ENCODE results near the gene FAM83G.

FAM83G gene

GRCh38 chr17:19000531-19001325 lies 3.8 kb downstream of the FAM83G start:
- DNase-seq (ENCODE audit: low read depth): no peak
- TF ChIP-seq, protein P1, sequence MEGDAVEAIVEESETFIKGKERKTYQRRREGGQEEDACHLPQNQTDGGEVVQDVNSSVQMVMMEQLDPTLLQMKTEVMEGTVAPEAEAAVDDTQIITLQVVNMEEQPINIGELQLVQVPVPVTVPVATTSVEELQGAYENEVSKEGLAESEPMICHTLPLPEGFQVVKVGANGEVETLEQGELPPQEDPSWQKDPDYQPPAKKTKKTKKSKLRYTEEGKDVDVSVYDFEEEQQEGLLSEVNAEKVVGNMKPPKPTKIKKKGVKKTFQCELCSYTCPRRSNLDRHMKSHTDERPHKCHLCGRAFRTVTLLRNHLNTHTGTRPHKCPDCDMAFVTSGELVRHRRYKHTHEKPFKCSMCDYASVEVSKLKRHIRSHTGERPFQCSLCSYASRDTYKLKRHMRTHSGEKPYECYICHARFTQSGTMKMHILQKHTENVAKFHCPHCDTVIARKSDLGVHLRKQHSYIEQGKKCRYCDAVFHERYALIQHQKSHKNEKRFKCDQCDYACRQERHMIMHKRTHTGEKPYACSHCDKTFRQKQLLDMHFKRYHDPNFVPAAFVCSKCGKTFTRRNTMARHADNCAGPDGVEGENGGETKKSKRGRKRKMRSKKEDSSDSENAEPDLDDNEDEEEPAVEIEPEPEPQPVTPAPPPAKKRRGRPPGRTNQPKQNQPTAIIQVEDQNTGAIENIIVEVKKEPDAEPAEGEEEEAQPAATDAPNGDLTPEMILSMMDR (IDR thresholded peaks at IDR 0.05; ENCODE audit: control insufficient read depth, extremely low read depth, insufficient read depth): no peak
- H3K4me3 ChIP-seq (ENCODE audit: low read depth, low read length): no peak overlapping the region

GRCh38 chr17:18999911-19000310 lies 4.7 kb downstream of the FAM83G start:
- no peak for DNase-seq (ENCODE audit: low read depth)
- TF ChIP-seq, protein P1 (IDR thresholded peaks at IDR 0.05; ENCODE audit: control insufficient read depth, extremely low read depth, insufficient read depth): no peak

DNA sequence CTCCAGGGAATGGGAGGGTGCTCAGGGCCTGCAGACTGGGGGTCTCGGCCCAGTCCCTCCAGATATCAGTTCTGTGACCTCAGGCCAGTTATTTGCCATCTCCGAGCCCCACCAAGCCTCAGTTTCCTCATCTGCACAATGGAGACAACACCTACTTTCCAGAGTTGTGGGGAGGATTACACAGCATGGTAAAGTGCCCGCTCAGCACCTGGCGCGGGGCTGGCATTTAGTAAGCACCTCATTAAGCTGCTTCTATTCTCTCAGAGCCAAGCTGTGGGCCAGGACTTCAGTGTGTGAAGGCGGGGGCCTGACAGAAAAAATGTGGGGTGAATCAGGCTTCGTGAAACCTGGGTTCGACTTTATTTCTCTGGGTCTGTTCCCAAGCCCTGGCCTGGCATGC lies 5.2 kb downstream of the FAM83G start:
- TF ChIP-seq, protein P1 (IDR thresholded peaks at IDR 0.05; ENCODE audit: control insufficient read depth, extremely low read depth, insufficient read depth): no peak
- no peak overlapping the region for H3K4me3 ChIP-seq (ENCODE audit: low read depth, low read length)
- DNase-seq (ENCODE audit: low read depth): no peak

More at GRCh38 chr17:18999911-19000310, 4.7 kb downstream of the FAM83G start:
- no peak overlapping the region for H3K4me3 ChIP-seq (ENCODE audit: low read depth, low read length)

GRCh38 chr17:18997650-18998196 lies 6.8 kb downstream of the FAM83G start:
- H3K4me3 ChIP-seq (ENCODE audit: low read depth, low read length): no peak overlapping the region
- TF ChIP-seq, protein P1 (IDR thresholded peaks at IDR 0.05; ENCODE audit: control insufficient read depth, extremely low read depth, insufficient read depth): no peak
- DNase-seq (ENCODE audit: low read depth): no peak

- TF ChIP-seq, protein P1 (IDR thresholded peaks at IDR 0.05; ENCODE audit: control insufficient read depth, extremely low read depth, insufficient read depth): no peak
- no peak overlapping the region for H3K4me3 ChIP-seq (ENCODE audit: low read depth, low read length)
- no peak for DNase-seq (ENCODE audit: low read depth)
Measured at GRCh38 chr17:18996458-18996857, 8.1 kb downstream of the FAM83G start.

- no peak overlapping the region for H3K4me3 ChIP-seq (ENCODE audit: low read depth, low read length)
- TF ChIP-seq, protein P1 (IDR thresholded peaks at IDR 0.05; ENCODE audit: control insufficient read depth, extremely low read depth, insufficient read depth): no peak
- DNase-seq (ENCODE audit: low read depth): no peak
Measured at GRCh38 chr17:18995220-18995619, 9.3 kb downstream of the FAM83G start.

Data from LNCaP clone FGC (cell line).